Endothelial cell (in vitro differentiated cells): ENCODE measurements around the gene RFNG. TPM values are rescaled to one million over a fixed set of nuclear protein-coding genes. Genes with fewer than 3 reads are reported as not detected.

Source experiments
- DNase-seq: peaks from one replicate; pipeline ENCODE4 v3.0.0; 2021; ENCODE audit warnings: low spot score
- H3K27ac Mint-ChIP-seq: one replicate; pipeline ENCODE4 v1.8.0; 2021; ENCODE audit warnings: mixed read lengths, inconsistent platforms; ENCODE audit not compliant: unreplicated experiment
- H3K27me3 Mint-ChIP-seq: one replicate; pipeline ENCODE4 v1.8.0; 2021; ENCODE audit warnings: mild to moderate bottlenecking, moderate library complexity, mixed read lengths, inconsistent platforms; ENCODE audit not compliant: unreplicated experiment
- H3K36me3 Mint-ChIP-seq: one replicate; pipeline ENCODE4 v1.8.0; 2021; ENCODE audit warnings: mild to moderate bottlenecking, low read depth, mixed read lengths, inconsistent platforms; ENCODE audit not compliant: unreplicated experiment
- H3K4me1 Mint-ChIP-seq: one replicate; pipeline ENCODE4 v1.8.0; 2021; ENCODE audit warnings: mild to moderate bottlenecking, mixed read lengths, inconsistent platforms; ENCODE audit not compliant: unreplicated experiment
- H3K4me3 Mint-ChIP-seq: one replicate; pipeline ENCODE4 v1.8.0; 2021; ENCODE audit warnings: mild to moderate bottlenecking, mixed read lengths, inconsistent platforms; ENCODE audit not compliant: unreplicated experiment
- H3K9me3 Mint-ChIP-seq: one replicate; pipeline ENCODE4 v1.8.0; 2021; ENCODE audit warnings: mixed read lengths, inconsistent platforms; ENCODE audit not compliant: unreplicated experiment
- CTCF ChIP-seq: fragments of 200-600 bp; sonication (generic); IDR thresholded peaks from one replicate; pipeline ENCODE4 v1.5.0; 2021; ENCODE audit warnings: antibody characterized with exemption; ENCODE audit not compliant: unreplicated experiment
- total RNA-seq: library from RNA; stranded (reverse); fragmentation: NEBNext Ultra II Directional; extraction: Animal tissue kit (Norgen Biotek cat#: 25700); gene quantifications from one replicate; pipeline ENCODE4 v1.2.1, GENCODE V29; 2021; ENCODE audit not compliant: unreplicated experiment

The RFNG gene
- total RNA-seq, 1 donor from 2014 or later: 19.7 TPM

- Mint-ChIP-seq H3K4me3 (no peak overlapping the region), H3K27ac (no peak overlapping the region), H3K4me1 (peaks cover 6% of the 10 kb centered on the region), H3K36me3 (no peaks in the 10 kb centered on the region), H3K27me3 (no peaks in the 10 kb centered on the region), H3K9me3 (no peaks in the 10 kb centered on the region)
- DNase-seq: no peak
- no peak for TF ChIP-seq CTCF
Observed at GRCh38 chr17:81999976-82000802, 51.4 kb downstream of the RFNG start.

- Mint-ChIP-seq H3K36me3 (no peaks in the 10 kb centered on the region), H3K4me3 (no peak overlapping the region), H3K9me3 (no peaks in the 10 kb centered on the region), H3K27ac (no peak overlapping the region), H3K4me1 (peaks cover 6% of the 10 kb centered on the region), H3K27me3 (no peaks in the 10 kb centered on the region)
- no peak for DNase-seq
- no peak for TF ChIP-seq CTCF
Observed at GRCh38 chr17:81999587-81999975, 52.0 kb downstream of the RFNG start.

- H3K27me3 Mint-ChIP-seq: no peaks in the 10 kb centered on the region
- H3K9me3 Mint-ChIP-seq: no peaks in the 10 kb centered on the region
- H3K4me3 Mint-ChIP-seq: no peak overlapping the region
- H3K36me3 Mint-ChIP-seq: no peaks in the 10 kb centered on the region
- TF ChIP-seq CTCF: no peak
- H3K27ac Mint-ChIP-seq: no peak overlapping the region
- no peak for DNase-seq
- peaks cover 6% of the 10 kb centered on the region for H3K4me1 Mint-ChIP-seq
Observed at GRCh38 chr17:81998691-81999438, 52.7 kb downstream of the RFNG start.

- Mint-ChIP-seq H3K36me3 (no peaks in the 10 kb centered on the region), H3K4me1 (peaks cover 6% of the 10 kb centered on the region), H3K27me3 (no peaks in the 10 kb centered on the region), H3K4me3 (no peak overlapping the region), H3K9me3 (no peaks in the 10 kb centered on the region), H3K27ac (no peak overlapping the region)
- no peak for DNase-seq
- no peak for TF ChIP-seq CTCF
Observed at GRCh38 chr17:81998212-81998611, 53.4 kb downstream of the RFNG start.

Other genes starting within 250 kb of the RFNG start
- not detected for gene GCGR, start 247.7 kb downstream of the RFNG start, total RNA-seq
- gene MCRIP1, start 218.5 kb downstream of the RFNG start, total RNA-seq: 190 TPM
- not detected for gene PPP1R27, start 216.8 kb downstream of the RFNG start, total RNA-seq
- 678 TPM for gene P4HB, start 191.3 kb downstream of the RFNG start, total RNA-seq
- 443 TPM for gene ARHGDIA, start 180.5 kb downstream of the RFNG start, total RNA-seq
- 127 TPM for gene ALYREF, start 160.2 kb downstream of the RFNG start, total RNA-seq
- 121 TPM for gene ANAPC11, start 160.1 kb downstream of the RFNG start, total RNA-seq
- gene NPB, start 149.6 kb downstream of the RFNG start, total RNA-seq: 0.56 TPM
- gene PCYT2, start 140.4 kb downstream of the RFNG start, total RNA-seq: 26.8 TPM
- gene SIRT7, start 133.6 kb downstream of the RFNG start, total RNA-seq: 14.4 TPM
- gene MAFG, start 124.1 kb downstream of the RFNG start, total RNA-seq: 23.6 TPM
- 24.4 TPM for gene PYCR1, start 114.5 kb downstream of the RFNG start, total RNA-seq
- not detected for gene MYADML2, start 104.6 kb downstream of the RFNG start, total RNA-seq
- not detected for gene NOTUM, start 90.6 kb downstream of the RFNG start, total RNA-seq
- gene ASPSCR1, start 74.2 kb downstream of the RFNG start, total RNA-seq: 25.6 TPM
- gene CENPX, start 28.9 kb downstream of the RFNG start, total RNA-seq: 42.9 TPM
- 12.2 TPM for gene LRRC45, start 28.5 kb downstream of the RFNG start, total RNA-seq
- gene RAC3, start 20.1 kb downstream of the RFNG start, total RNA-seq: 24.0 TPM
- gene DCXR, start 14.1 kb downstream of the RFNG start, total RNA-seq: 30.8 TPM
- 80.0 TPM for gene GPS1, start 87 bp upstream of the RFNG start, total RNA-seq
- 74.1 TPM for gene DUS1L, start 14.0 kb upstream of the RFNG start, total RNA-seq
- 400 TPM for gene FASN, start 46.4 kb upstream of the RFNG start, total RNA-seq
- 37.2 TPM for gene CCDC57, start 161.0 kb upstream of the RFNG start, total RNA-seq
- gene SLC16A3, start 177.2 kb upstream of the RFNG start, total RNA-seq: 76.2 TPM
- 149 TPM for gene CSNK1D, start 221.9 kb upstream of the RFNG start, total RNA-seq